Left renal pelvis (tissue), 4 donors: ENCODE measurements around the gene ZBTB6. TPM values are rescaled to one million over a fixed set of nuclear protein-coding genes. Genes with fewer than 3 reads are reported as not detected.

ENCODE experiments used
- polyA plus RNA-seq, 4 donors: library from polyadenylated mRNA; unstranded; fragments of 120-200 nt; gene quantifications; one replicate each; pipeline ENCODE4 v1.2.1, GENCODE V29; 2013; ENCODE audit not compliant: insufficient read length in 4 of 4

Gene ZBTB6
- polyA plus RNA-seq, 4 donors = 13.5 to 19.0 (median 14.6) TPM

Other genes starting within 250 kb of the ZBTB6 start
- gene OR1L3, start 238.2 kb downstream of the ZBTB6 start, polyA plus RNA-seq = not detected
- not detected for gene OR1L4, start 189.3 kb downstream of the ZBTB6 start, polyA plus RNA-seq
- gene OR1L6, start 171.0 kb downstream of the ZBTB6 start, polyA plus RNA-seq = not detected
- not detected for gene OR5C1, start 124.4 kb downstream of the ZBTB6 start, polyA plus RNA-seq
- gene OR1K1, start 113.2 kb downstream of the ZBTB6 start, polyA plus RNA-seq = not detected
- 10 to 100 TPM; 31.4 to 40.2 (median 33.6) TPM for gene PDCL, start 84.7 kb downstream of the ZBTB6 start, polyA plus RNA-seq
- gene RC3H2, start 8.0 kb downstream of the ZBTB6 start, polyA plus RNA-seq = 10 to 100 TPM; 35.7 to 44.6 (median 43.7) TPM
- 10 to 100 TPM; 17.8 to 23.4 (median 19.5) TPM for gene ZBTB26, start 18.2 kb upstream of the ZBTB6 start, polyA plus RNA-seq
- 10 to 100 TPM; 50.2 to 67.8 (median 66.7) TPM for gene RABGAP1, start 27.7 kb upstream of the ZBTB6 start, polyA plus RNA-seq
- gene GPR21, start 120.3 kb upstream of the ZBTB6 start, polyA plus RNA-seq = under 1 TPM; 0.26 to 0.34 (median 0.31) TPM